ENCODE results near the gene GOLGA3.

GRCh38 chr12:132774159-132774558, 54.5 kb downstream of the GOLGA3 start:
- TF ChIP-seq POLR2AphosphoS5 (IDR thresholded peaks at IDR 0.05; ENCODE audit: low read depth, low read length) (no peak), POLR2A (IDR thresholded peaks at IDR 0.05; ENCODE audit: low read depth, low read length) (no peak), TAF1 (IDR thresholded peaks at IDR 0.05; ENCODE audit: low read depth, low read length) (no peak), SPI1 (IDR thresholded peaks at IDR 0.05; ENCODE audit: low read depth, low read length) (no peak), POU2F2 (IDR thresholded peaks at IDR 0.05; ENCODE audit: low read depth, low read length) (no peak)

All from GM12891 (cell line).